Gastroesophageal sphincter (tissue), 3 donors: Measurements from ENCODE around the gene ERC1.

Experiments
- CTCF ChIP-seq, 4 experiments: fragments of 200-600 bp in 2 of 4; fragments of 450-650 bp in 2 of 4; sonication (generic) in 1 of 4; IDR thresholded peaks; one replicate each; pipeline ENCODE4 v1.5.1; 2017 to 2019; ENCODE audit warnings: antibody characterized with exemption in 4 of 4, mild to moderate bottlenecking in 2 of 4, moderate library complexity in 2 of 4
- EP300 ChIP-seq: sonication (generic); formaldehyde crosslinking; IDR thresholded peaks from one replicate; pipeline ENCODE4 v1.6.1; 2017; ENCODE audit warnings: antibody characterized with exemption, mild to moderate bottlenecking
- POLR2A ChIP-seq, 2 donors: fragments of 450-650 bp; IDR thresholded peaks; one replicate each; pipeline ENCODE4 v1.6.1; 2017; ENCODE audit warnings: antibody characterized with exemption in 2 of 2, mild to moderate bottlenecking in 2 of 2, moderate library complexity in 1 of 2
- POLR2AphosphoS5 ChIP-seq: sonication (generic); formaldehyde crosslinking; IDR thresholded peaks from one replicate; pipeline ENCODE4 v1.6.1; 2017; ENCODE audit warnings: antibody characterized with exemption

- TF ChIP-seq CTCF (IDR thresholded peaks at IDR 0.05) (no peak), POLR2A (IDR thresholded peaks at IDR 0.05) (no peak), EP300 (no peak), POLR2AphosphoS5 (no peak)
Observed at GRCh38 chr12:1498199-1498740, 507.2 kb downstream of the ERC1 start.
